ENCODE results near the gene MALAT1. TPM values are rescaled to one million over a fixed set of nuclear protein-coding genes. Genes with fewer than 3 reads are reported as not detected.

The MALAT1 gene
- total and polyA plus RNA-seq, 10 of the 15 experiments (the other 5 are each of a cell fraction or from before 2014, with no cell fraction given) = 448 to 8,160 (median 2,019) TPM

DNA sequence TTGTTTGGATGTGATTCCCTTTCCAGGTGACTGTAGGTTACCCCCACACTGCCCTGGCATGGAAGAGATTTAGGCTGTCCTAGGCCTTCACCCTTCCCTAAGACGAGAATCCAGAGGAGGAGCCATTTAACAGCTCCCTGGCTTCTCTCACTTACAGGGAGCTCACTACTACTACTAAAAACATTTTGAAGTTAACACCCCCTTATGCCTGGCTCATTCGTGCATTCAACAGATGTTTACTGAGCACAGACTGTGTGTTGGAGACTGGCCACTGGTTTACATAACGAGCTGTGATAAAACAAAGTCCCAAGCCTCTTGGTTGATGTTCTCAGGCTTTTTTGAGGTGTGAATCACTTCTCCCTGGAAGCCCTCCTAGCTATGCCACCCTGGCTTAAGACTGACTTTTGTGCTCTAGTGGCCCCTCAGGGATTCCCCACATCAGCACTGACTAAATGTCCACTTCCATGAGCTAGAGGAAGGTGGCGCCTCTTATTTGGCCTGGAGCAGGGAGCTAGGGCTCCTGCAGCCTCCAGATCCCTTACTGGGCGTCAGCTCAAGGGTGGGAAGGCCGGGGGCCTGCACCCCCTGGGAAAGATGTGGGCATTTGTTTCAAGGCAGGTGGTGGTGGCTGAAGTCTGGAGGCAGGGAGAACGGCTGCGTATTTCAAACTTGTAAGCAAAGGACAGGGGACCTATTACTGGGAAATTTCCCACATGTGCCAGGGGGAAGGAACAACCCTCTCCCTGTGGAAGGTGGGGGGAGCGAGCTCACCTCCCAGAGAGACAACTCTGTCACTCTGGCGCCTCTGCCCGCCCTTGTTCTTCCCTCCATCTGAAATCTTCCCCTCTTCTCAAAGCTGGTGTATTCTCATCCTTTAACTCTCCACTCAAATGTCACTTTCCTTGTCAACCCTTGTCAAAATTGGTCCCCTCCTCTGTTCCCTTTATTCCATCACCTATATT is 19.4 kb upstream of the MALAT1 start:
- CTCF ChIA-PET = interaction anchor here (0.7 to 14.2 kb wide), 11 partner anchors 8 to 466 kb away, joined by 3 to 728 read pairs (median 4); partner anchors contain the start of genes ARL2 and MALAT1
- Histone ChIP-seq H3K9ac (ENCODE audit: control insufficient read depth, insufficient read depth, low read length) (no peak overlapping the region), H3K79me2 (ENCODE audit: control insufficient read depth, insufficient read depth, low read length) (peaks cover 25% of the 10 kb centered on the region), H2AFZ (ENCODE audit: control insufficient read depth, low read depth, low read length) (no peak overlapping the region), H3K9me3 (replicated peaks; ENCODE audit: control insufficient read depth, insufficient read depth, low read length) (no peaks in the 10 kb centered on the region), H3K27ac (ENCODE audit: control insufficient read depth, insufficient read depth) (no peak overlapping the region), H3K4me3 (no peak overlapping the region), H3K4me2 (ENCODE audit: control insufficient read depth, insufficient read depth) (no peak overlapping the region), H3K27me3 (replicated peaks in 1 of 2; ENCODE audit: control insufficient read depth in 2 of 2, insufficient read depth in 2 of 2, low read length in 1 of 2) (no peaks in the 10 kb centered on the region), H3K36me3 (ENCODE audit: control insufficient read depth in 2 of 2, insufficient read depth in 2 of 2, low read length in 1 of 2) (no peaks in the 10 kb centered on the region), H3K4me1 (ENCODE audit: control insufficient read depth, insufficient read depth, low read length) (peaks cover 19% of the 10 kb centered on the region), H4K20me1 (ENCODE audit: control insufficient read depth, insufficient read depth) (no peaks in the 10 kb centered on the region)
- POLR2A ChIA-PET = interaction anchor here (0.8 to 8.0 kb wide), 10 partner anchors 9 to 67 kb away, joined by 3 to 429 read pairs (median 4); partner anchors contain the start of genes MALAT1 and NEAT1
- intact Hi-C loops (cut with micrococcal nuclease; ENCODE audit: unreplicated experiment) = no loop called here
- RAD21 ChIA-PET (ENCODE audit: unreplicated experiment) = interaction anchor here (0.7 to 6.4 kb wide), 8 partner anchors 8 to 150 kb away, joined by 3 to 208 read pairs (median 9); partner anchors contain the start of gene MALAT1
- DNase-seq (ENCODE audit: low read depth, low spot score) = no peak
- BruUV-seq (replicated peaks) = no TSS peak
- ATAC-seq = 0 out of 3 replicates have a peak, but pooled peaks have one; percentile 6
- in situ Hi-C loops (cut with MboI) = no loop called here
- SMC1A ChIA-PET (ENCODE audit: uncharacterized antibody, unreplicated experiment) = interaction anchor here (0.9 to 13.3 kb wide), 5 partner anchors 7 to 63 kb away, joined by 5 to 481 read pairs (median 27); partner anchors contain the start of gene MALAT1
- 70% methylated on average over 11 of the region's 11 CpGs for WGBS (ENCODE audit: insufficient coverage, insufficient replicate concordance, low lambda C conversion rate, missing lambda C conversion rate)
- no peak for FAIRE-seq
- TF ChIP-seq ELK1 (IDR thresholded peaks at IDR 0.05; ENCODE audit: low read depth, low read length) (no peak), ATF3 (IDR thresholded peaks at IDR 0.05; ENCODE audit: borderline replicate concordance, extremely low read depth, low read depth, low read length) (no peak), NFXL1 (IDR thresholded peaks at IDR 0.05; ENCODE audit: borderline replicate concordance) (no peak), MLLT1 (IDR thresholded peaks at IDR 0.05) (no peak), RAD21 (IDR thresholded peaks at IDR 0.05; ENCODE audit: insufficient read depth, low read depth, low read length) (peak; percentile 46), USF1 (IDR thresholded peaks at IDR 0.05; ENCODE audit: borderline replicate concordance, extremely low read length, insufficient read depth, low read depth, low read length) (no peak), TARDBP (IDR thresholded peaks at IDR 0.05; ENCODE audit: borderline replicate concordance) (no peak), SREBF2 (IDR thresholded peaks at IDR 0.05; ENCODE audit: low read length) (no peak), SRF (IDR thresholded peaks at IDR 0.05; ENCODE audit: low read depth in 2 of 2, low read length in 2 of 2) (no peak), ZZZ3 (IDR thresholded peaks at IDR 0.05; ENCODE audit: control insufficient read depth, insufficient read length, low read depth) (no peak)
- TF ChIP-seq, protein P1, sequence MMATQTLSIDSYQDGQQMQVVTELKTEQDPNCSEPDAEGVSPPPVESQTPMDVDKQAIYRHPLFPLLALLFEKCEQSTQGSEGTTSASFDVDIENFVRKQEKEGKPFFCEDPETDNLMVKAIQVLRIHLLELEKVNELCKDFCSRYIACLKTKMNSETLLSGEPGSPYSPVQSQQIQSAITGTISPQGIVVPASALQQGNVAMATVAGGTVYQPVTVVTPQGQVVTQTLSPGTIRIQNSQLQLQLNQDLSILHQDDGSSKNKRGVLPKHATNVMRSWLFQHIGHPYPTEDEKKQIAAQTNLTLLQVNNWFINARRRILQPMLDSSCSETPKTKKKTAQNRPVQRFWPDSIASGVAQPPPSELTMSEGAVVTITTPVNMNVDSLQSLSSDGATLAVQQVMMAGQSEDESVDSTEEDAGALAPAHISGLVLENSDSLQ (IDR thresholded peaks at IDR 0.05) = no peak
- TF ChIP-seq, protein P2, sequence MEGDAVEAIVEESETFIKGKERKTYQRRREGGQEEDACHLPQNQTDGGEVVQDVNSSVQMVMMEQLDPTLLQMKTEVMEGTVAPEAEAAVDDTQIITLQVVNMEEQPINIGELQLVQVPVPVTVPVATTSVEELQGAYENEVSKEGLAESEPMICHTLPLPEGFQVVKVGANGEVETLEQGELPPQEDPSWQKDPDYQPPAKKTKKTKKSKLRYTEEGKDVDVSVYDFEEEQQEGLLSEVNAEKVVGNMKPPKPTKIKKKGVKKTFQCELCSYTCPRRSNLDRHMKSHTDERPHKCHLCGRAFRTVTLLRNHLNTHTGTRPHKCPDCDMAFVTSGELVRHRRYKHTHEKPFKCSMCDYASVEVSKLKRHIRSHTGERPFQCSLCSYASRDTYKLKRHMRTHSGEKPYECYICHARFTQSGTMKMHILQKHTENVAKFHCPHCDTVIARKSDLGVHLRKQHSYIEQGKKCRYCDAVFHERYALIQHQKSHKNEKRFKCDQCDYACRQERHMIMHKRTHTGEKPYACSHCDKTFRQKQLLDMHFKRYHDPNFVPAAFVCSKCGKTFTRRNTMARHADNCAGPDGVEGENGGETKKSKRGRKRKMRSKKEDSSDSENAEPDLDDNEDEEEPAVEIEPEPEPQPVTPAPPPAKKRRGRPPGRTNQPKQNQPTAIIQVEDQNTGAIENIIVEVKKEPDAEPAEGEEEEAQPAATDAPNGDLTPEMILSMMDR (IDR thresholded peaks at IDR 0.05 in 2 of 3, conservative IDR thresholded peaks at IDR 0.05 in 1 of 3; ENCODE audit: control insufficient read depth in 2 of 3, extremely low read depth in 1 of 3, insufficient read depth in 1 of 3, low read depth in 3 of 3, low read length in 3 of 3) = peak; percentile 21 to 47 (median 28); a peak in 4 of 6 replicates

All from GM12878 (cell line).